Transverse colon (tissue), 4 donors: Measurements from ENCODE around the gene KAT7.

Experiments
- CTCF ChIP-seq, 5 experiments: fragments of 200-600 bp in 3 of 5; fragments of 450-650 bp in 2 of 5; sonication (generic) in 3 of 5; IDR thresholded peaks; 1 replicate in 2 of 5; 2 replicates in 3 of 5; pipeline ENCODE4 v1.5.1; 2016 to 2017; ENCODE audit warnings: antibody characterized with exemption in 5 of 5, inconsistent platforms in 3 of 5, mild to moderate bottlenecking in 2 of 5, moderate library complexity in 1 of 5
- POLR2AphosphoS5 ChIP-seq, 3 donors: sonication (generic); formaldehyde crosslinking; IDR thresholded peaks; one replicate each; pipeline ENCODE4 v1.6.1; 2016; ENCODE audit warnings: antibody characterized with exemption in 3 of 3

- no peak for TF ChIP-seq POLR2AphosphoS5 (IDR thresholded peaks at IDR 0.05)
- no peak for TF ChIP-seq CTCF (IDR thresholded peaks at IDR 0.05)
These were observed 37.2 kb downstream of the KAT7 start for GRCh38 chr17:49825645-49826044.
